Stimulated activated CD8-positive, alpha-beta memory T cell treated with anti-CD3 and anti-CD28 coated beads, Interleukin-12 subunit alpha, Interleukin-12 subunit beta, amount 100 ng/mL, for 1 hour (primary cell): ENCODE results near the gene RHBDL1.

Experiments used
- DNase-seq: peaks from one replicate; pipeline ENCODE4 v3.0.0-alpha.2; 2020; ENCODE audit warnings: low read depth

Gene RHBDL1

DNA sequence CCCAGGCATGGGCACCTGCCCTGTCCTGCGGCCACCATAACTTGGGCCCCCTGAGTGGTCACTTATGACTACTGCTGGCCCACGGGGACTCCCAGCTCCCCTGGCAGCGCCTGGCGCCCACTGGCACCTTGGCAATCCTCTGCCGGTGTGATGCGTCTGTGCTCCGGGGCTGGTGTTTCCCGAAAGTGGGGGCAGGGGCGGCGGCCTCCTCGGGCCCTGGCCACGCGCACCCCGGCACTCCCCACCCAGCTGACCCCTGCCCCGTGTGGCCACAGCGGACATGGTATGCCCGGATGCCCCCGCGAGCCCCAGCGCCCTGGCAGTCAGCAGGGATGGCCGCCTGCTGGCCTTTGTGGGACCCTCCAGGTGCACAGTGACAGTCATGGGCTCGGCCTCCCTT lies 18.0 kb upstream of the RHBDL1 start:
- no peak for DNase-seq

DNA sequence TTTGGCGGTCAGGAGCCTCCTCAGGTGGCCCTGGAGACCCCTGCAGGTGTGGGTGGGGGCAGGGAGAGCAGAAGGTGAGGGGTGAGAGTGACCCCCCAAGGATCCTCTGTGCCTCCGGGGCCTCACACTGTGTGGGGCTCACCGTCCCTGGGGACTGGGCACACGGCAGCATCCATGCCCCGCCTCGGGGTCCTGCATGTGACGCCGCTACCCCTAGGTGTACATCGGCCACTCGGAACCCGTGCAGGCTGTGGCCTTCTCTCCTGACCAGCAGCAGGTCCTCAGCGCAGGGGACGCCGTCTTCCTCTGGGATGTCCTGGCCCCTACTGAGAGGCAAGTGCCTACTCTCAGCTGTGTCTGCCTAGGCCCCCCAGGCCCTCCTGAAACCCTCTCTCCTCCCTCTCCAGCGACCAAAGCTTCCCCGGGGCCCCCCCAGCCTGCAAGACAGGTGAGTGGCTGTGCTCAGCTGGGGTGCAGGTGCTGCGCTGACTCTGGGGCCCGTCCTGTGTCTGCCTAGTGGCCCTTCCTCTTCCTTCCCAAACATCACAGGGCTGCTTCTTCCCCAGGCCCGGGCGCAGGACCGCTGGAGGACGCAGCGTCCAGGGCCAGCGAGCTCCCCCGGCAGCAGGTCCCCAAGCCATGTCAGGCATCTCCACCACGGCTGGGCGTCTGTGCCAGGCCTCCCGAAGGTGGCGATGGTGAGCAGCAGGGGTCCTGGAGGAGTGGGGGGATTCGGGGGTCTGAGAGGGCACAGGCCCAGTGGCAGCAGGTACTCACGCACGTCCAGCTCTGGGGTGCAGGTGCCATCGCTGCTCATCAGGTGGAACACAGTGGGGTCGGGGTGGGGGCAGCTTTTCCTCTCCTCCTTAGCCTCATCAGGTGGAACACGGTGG lies 16.5 kb upstream of the RHBDL1 start:
- no peak for DNase-seq

DNA sequence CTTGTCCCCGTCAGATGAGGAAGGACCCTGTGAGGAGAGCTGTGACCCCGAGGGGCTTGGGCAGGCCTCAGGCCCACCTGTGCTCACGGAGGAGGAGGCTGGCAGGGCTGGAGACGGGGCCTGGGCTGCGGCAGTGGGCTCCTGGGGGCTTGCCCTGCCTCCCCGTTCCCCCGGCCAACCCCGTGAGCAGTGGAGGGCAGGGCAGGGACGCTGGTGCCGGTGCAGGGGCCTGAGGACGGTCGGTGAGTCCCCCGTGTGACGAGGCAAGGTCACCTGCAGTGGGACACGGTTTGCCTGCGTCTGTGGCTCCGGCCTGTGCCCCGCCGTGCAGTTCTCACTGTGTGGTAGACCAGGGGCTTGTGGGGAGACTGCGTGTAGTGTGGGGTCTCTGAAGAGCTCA lies 15.9 kb upstream of the RHBDL1 start:
- DNase-seq = no peak

GRCh38 chr16:660132-660458 lies 15.4 kb upstream of the RHBDL1 start:
- DNase-seq = no peak

GRCh38 chr16:660459-661183 lies 14.8 kb upstream of the RHBDL1 start:
- DNase-seq = peak; percentile 28

- no peak for DNase-seq
Measured at GRCh38 chr16:661184-661821, 14.2 kb upstream of the RHBDL1 start.

DNA sequence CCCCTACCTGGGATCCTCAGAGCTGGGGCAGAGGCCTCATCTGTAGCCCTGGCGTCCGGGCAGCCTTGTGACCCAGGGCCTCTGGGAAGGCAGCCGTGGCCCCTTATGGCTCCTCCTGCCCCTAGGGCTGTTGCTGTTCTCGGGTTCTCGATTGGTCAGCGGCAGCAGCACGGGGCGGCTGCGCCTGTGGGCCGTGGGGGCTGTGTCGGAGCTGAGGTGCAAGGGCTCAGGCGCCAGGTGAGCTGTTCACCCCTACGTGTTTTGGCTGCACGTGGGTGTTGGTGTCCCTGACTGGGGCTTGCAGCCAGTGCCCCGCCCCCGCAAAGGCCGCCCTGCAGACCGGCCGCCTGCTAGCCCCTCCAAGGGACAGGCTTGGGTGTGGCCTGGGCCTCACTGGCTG lies 13.4 kb upstream of the RHBDL1 start:
- no peak for DNase-seq

GRCh38 chr16:662597-662996 lies 12.9 kb upstream of the RHBDL1 start:
- no peak for DNase-seq

DNA sequence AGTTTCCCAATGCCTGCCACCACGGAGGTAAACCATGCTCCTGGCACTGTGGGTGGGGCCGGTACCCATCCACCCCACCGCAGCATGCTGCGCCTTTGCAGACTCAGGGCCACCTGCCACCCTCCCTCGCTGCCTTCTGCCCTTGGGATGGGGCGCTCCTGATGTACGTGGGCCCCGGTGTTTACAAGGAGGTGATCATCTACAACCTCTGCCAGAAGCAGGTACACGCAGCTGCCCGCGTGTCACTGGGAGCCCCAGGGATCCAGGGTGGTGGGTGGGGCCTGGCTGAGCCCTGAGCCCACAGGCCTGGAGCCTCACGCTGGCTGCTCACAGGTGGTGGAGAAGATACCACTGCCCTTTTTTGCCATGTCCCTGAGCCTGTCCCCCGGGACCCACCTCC lies 8.9 kb upstream of the RHBDL1 start:
- no peak for DNase-seq

GRCh38 chr16:667113-667779 lies 8.2 kb upstream of the RHBDL1 start:
- no peak for DNase-seq

DNA sequence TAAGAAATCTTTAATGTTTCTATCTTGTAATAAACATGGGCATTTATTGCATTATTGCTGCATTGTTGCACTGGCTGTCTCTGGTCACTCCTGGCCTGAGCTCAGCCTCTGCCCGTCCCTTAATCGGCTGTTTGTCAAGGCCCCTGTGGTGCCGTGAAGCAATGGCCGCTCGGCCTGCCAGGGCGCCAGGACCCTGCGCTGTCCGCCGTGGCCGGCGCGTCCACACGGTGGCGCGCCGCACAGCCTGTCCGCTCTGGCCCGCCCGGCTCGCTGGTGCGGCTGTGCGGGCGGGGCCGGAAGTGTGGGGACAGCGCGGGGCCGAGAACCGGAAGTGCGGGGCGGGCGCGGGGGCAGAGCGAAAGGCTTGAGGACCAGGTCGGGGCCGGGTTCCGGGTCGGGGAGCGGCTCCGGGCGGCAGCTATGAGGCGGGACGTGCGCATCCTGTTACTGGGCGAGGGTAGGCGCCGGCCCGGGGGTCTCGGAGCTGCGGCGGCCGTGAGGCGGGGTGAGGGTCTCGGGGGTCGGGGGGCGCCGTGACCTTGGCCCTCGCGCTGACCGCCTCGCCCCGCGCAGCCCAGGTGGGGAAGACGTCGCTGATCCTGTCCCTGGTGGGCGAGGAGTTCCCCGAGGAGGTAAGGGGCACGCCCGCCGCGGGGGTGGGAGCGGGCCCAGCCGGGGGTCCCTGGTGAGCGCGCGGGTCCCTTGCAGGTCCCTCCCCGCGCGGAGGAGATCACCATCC lies 7.5 kb upstream of the RHBDL1 start, which contains the start of gene RHOT2:
RHOT2 (plus strand) TSS at position 353 of the 739 bp plus-strand sequence; CDS start at position 421, 68 bp downstream.
- peak; percentile 83 for DNase-seq

DNA sequence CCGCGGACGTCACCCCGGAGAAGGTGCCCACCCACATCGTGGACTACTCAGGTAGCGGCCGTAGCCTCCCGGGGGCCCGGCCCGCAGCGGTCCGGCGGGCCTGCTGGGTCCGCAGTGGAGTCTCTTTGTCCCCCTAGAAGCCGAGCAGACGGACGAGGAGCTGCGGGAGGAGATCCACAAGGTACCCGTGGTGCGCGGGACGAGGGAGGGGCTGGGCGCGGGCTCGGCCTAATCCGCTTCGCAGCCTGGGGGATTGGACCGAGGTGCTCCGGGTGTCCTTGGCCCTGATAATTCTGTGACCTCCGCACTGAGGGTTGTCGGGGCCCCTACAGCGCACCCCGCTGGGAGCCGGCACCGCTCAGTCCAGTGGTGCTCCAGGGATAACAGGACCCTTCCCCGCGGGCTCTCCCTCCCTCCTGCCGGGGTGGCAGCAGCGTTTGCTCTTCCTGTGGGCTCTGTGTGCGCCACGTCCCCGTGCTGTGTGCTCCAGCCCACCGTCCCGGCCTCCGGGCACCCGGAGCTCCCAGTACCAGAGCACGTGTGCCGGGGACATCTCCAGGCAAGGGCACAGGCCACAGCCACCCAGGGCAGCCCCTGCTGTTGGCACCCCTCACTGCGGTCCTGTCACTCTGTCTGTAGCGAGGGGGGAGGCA lies 6.8 kb upstream of the RHBDL1 start:
- DNase-seq = no peak

DNA sequence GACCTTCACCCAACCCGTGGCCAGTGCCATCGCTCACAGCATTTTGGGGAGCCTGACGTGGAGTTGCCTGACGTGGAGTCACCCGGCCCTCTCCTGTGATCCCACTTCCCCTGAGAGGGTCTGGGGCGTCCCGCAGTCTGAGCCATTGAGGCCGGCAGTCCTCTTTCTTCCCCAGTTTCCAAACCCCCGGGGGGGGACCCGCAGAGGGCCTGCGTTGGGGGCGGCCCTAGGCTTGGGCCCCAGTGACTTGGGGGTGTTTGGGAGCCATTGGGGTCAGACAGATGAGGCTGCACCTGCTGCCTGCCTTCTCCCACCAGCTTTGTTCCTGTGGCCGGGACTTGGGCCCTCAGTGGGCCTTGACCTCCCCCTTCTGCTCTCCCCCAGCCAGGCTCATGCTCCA lies 5.8 kb upstream of the RHBDL1 start:
- DNase-seq = no peak

DNA sequence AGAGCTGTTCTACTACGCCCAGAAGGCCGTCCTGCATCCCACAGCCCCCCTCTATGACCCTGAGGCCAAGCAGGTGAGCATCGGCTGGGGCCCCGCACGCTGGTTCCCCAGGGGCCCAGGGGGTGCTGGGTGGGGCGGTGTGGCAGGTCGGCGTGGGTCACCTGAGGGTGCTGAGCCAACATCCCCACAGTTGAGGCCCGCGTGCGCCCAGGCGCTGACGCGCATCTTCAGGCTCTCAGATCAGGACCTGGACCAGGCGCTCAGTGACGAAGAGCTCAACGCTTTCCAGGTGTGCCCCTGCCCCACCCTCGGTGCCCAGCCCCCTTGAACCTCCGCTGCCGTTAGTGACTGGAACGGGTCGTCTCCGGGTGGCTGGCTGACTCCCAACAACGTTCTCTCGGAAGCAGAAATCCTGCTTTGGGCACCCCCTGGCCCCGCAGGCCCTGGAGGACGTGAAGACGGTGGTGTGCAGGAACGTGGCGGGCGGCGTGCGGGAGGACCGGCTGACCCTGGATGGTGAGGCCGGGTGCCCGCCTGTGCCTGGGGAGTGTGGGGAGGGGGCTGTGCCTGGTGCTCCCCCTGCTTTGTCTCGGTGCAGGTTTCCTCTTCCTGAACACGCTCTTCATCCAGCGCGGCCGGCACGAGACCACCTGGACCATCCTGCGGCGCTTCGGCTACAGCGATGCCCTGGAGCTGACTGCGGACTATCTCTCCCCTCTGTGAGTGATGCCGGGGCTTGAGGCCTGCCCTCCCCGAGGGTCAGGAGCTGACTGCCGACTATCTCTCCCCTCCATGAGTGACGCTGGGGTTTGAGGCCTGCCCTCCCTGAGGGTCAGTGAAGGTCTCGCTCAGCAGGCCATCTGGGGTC lies 4.8 kb upstream of the RHBDL1 start:
- DNase-seq = no peak

DNA sequence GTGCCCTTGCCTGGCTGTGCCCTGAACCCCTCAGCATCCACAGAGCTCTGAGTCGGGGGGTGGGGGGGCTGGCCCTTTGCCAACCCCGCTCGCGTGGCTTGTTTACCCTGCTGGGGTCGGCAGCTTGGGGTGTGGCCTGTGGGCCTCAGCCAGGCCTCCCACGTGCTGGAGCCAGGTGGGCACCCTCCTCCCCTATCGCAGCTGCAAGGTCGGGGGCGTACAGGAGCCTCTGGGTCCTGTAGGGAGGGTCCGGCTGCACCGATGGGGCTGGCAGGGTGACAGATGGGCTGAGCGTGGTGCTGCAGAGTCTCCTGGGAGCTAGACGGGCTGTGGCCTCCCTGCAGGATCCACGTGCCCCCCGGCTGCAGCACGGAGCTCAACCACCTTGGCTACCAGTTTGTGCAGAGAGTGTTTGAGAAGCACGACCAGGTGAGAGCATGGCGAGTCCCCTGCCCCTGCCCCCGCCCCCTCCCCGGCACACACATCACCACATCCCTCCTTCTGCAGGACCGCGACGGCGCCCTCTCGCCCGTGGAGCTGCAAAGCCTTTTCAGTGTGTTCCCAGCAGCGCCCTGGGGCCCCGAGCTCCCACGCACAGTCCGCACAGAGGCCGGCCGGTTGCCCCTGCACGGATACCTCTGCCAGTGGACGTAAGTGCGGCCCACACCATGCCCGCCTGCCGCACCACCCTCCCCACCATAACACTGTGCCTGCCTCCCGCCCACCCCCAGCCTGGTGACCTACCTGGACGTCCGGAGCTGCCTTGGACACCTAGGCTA lies 3.9 kb upstream of the RHBDL1 start:
- no peak for DNase-seq

- no peak for DNase-seq
Measured at GRCh38 chr16:672371-672770, 3.1 kb upstream of the RHBDL1 start.

GRCh38 chr16:672851-673250 lies 2.6 kb upstream of the RHBDL1 start:
- no peak for DNase-seq

- DNase-seq = no peak
Measured at GRCh38 chr16:673399-673991, 2.0 kb upstream of the RHBDL1 start.
